GM04504 (cell line): Measurements from ENCODE around the gene MTHFD1.
"Not testable (repeated sequence)": the region's sequence is repeated elsewhere in the genome, so short reads cannot be mapped to it uniquely, and the experiment has no call there.

Experiments
- DNase-seq: peaks from one replicate; pipeline ENCODE4 v3.0.0-alpha.2; 2012; ENCODE audit warnings: low read depth

MTHFD1 gene

GRCh38 chr14:64387782-64388532 is at the start of gene MTHFD1:
Gene MTHFD1 (plus strand): TSS chr14:64388353. CDS start chr14:64388428, 75 bp downstream.
- DNase-seq, result peak; percentile 99

- peak; percentile 95 for DNase-seq
Measured at GRCh38 chr14:64338616-64339316, 49.4 kb upstream of the MTHFD1 start.

GRCh38 chr14:64340560-64341196 is 47.5 kb upstream of the MTHFD1 start:
- DNase-seq, result no peak

- no peak for DNase-seq
Measured at GRCh38 chr14:64347748-64348147, 40.4 kb upstream of the MTHFD1 start.

- no peak for DNase-seq
Measured at GRCh38 chr14:64349741-64350490, 38.2 kb upstream of the MTHFD1 start.

- DNase-seq, result no peak
Measured at GRCh38 chr14:64363265-64363846, 24.8 kb upstream of the MTHFD1 start.

GRCh38 chr14:64364907-64365306 is 23.2 kb upstream of the MTHFD1 start:
- DNase-seq, result peak; percentile 9

GRCh38 chr14:64365358-64365889 is 22.7 kb upstream of the MTHFD1 start:
- DNase-seq, result not testable (repeated sequence)

- no peak for DNase-seq
Measured at GRCh38 chr14:64369201-64369600, 19.0 kb upstream of the MTHFD1 start.

GRCh38 chr14:64387232-64387781 is 846 bp upstream of the MTHFD1 start:
- DNase-seq, result peak; percentile 12

- peak; percentile 12 for DNase-seq
Measured at GRCh38 chr14:64388533-64389285, 556 bp downstream of the MTHFD1 start.

GRCh38 chr14:64391113-64391725 is 3.1 kb downstream of the MTHFD1 start:
- no peak for DNase-seq

GRCh38 chr14:64391986-64392385 is 3.8 kb downstream of the MTHFD1 start:
- no peak for DNase-seq

- DNase-seq, result not testable (repeated sequence)
Measured at GRCh38 chr14:64393189-64393726, 5.1 kb downstream of the MTHFD1 start.

- no peak for DNase-seq
Measured at GRCh38 chr14:64394423-64394822, 6.3 kb downstream of the MTHFD1 start.

- DNase-seq, result no peak
Measured at GRCh38 chr14:64394977-64395633, 7.0 kb downstream of the MTHFD1 start.

GRCh38 chr14:64400829-64401459 is 12.8 kb downstream of the MTHFD1 start:
- DNase-seq, result no peak

- DNase-seq, result no peak
Measured at GRCh38 chr14:64401949-64402348, 13.8 kb downstream of the MTHFD1 start.

GRCh38 chr14:64405295-64405694 is 17.1 kb downstream of the MTHFD1 start:
- DNase-seq, result no peak
